ENCODE measurements around the gene TET1.
"Not testable (repeated sequence)": the region's sequence is repeated elsewhere in the genome, so short reads cannot be mapped to it uniquely, and the experiment has no call there.

The TET1 gene

GRCh38 chr10:68560186-68560942 lies at the start of gene TET1:
TET1 (plus strand) TSS chr10:68560337; CDS start chr10:68572339, 12,002 bp downstream.
- Histone ChIP-seq H3K79me2 (peaks cover 4% of the 10 kb centered on the region), H3K27ac (no peak within 1 kb of the TSS), H3K9me3 (ENCODE audit: control insufficient read depth, low read length) (no peaks in the 10 kb centered on the region), H3K36me3 (ENCODE audit: control insufficient read depth, insufficient read depth, low read length) (no peaks in the 10 kb centered on the region), H2AFZ (peak within 1 kb of the TSS; percentile 96), H3K4me3 (ENCODE audit: low read depth, low read length) (peak within 1 kb of the TSS; percentile 74), H3K27me3 (ENCODE audit: control insufficient read depth, insufficient read depth, low read length) (no peaks in the 10 kb centered on the region), H3K9ac (peak within 1 kb of the TSS; percentile 1), H3K4me2 (ENCODE audit: low read length) (peak within 1 kb of the TSS; percentile 80), H3K4me1 (no peaks in the 10 kb centered on the region)
- no peak for TF ChIP-seq CTCF (IDR thresholded peaks at IDR 0.05)

DNA sequence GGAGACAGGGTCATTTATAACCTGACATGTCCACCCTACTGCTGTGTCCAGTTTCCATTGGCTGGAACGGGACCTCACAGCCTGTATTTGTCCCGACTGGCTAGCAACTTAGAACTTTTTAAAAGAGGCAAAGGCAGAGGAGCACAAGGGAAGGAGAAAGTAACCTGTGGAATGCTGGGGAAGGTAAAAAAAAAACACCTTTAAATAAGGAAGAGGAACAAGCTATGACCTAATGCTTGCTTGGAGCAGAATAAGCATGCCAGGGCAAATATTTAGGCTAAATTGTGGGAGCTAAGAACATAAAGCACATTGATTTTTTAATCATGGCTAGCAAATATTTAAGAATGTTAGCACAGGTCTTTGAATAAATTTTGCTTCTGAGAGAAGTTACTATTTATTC lies 43.9 kb upstream of the TET1 start:
- H3K27ac ChIP-seq; H3K36me3 ChIP-seq (ENCODE audit: control insufficient read depth, insufficient read depth, low read length); H3K4me3 ChIP-seq (ENCODE audit: low read depth, low read length); H3K27me3 ChIP-seq (ENCODE audit: control insufficient read depth, insufficient read depth, low read length); H3K4me2 ChIP-seq (ENCODE audit: low read length); H3K4me1 ChIP-seq; H3K79me2 ChIP-seq; H3K9me3 ChIP-seq (ENCODE audit: control insufficient read depth, low read length); H2AFZ ChIP-seq; H3K9ac ChIP-seq: not testable (repeated sequence)

DNA sequence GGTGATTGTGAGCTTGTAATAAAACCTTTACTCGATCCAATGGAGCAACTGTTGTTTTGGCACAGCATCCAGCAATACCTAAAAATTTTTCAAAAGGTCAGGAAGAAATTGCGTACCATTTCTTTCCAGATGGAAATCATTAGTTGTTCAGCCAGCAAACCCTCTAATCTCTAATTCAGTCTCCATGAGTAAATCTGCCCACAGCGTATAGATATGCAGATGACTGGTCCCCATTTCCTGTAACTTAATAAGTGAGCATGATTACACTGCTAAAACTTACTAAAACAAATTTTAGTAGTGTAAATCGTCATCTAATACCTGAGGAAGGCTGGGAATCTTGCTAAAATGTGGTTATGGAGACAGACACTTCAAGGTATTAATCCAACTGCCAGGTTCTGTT lies 43.4 kb upstream of the TET1 start:
- H2AFZ ChIP-seq: no peak overlapping the region
- no peak overlapping the region for H3K4me3 ChIP-seq (ENCODE audit: low read depth, low read length)
- H3K4me2 ChIP-seq (ENCODE audit: low read length): no peak overlapping the region
- no peaks in the 10 kb centered on the region for H3K36me3 ChIP-seq (ENCODE audit: control insufficient read depth, insufficient read depth, low read length)
- H3K79me2 ChIP-seq: no peaks in the 10 kb centered on the region
- no peak overlapping the region for H3K27ac ChIP-seq
- TF ChIP-seq CTCF (IDR thresholded peaks at IDR 0.05): no peak
- no peaks in the 10 kb centered on the region for H3K27me3 ChIP-seq (ENCODE audit: control insufficient read depth, insufficient read depth, low read length)
- no peaks in the 10 kb centered on the region for H3K9me3 ChIP-seq (ENCODE audit: control insufficient read depth, low read length)
- no peak overlapping the region for H3K9ac ChIP-seq
- no peaks in the 10 kb centered on the region for H3K4me1 ChIP-seq

GRCh38 chr10:68517188-68517587 lies 42.9 kb upstream of the TET1 start:
- Histone ChIP-seq H3K4me1 (no peaks in the 10 kb centered on the region), H2AFZ (no peak overlapping the region), H3K79me2 (no peaks in the 10 kb centered on the region), H3K4me2 (ENCODE audit: low read length) (no peak overlapping the region), H3K36me3 (ENCODE audit: control insufficient read depth, insufficient read depth, low read length) (no peaks in the 10 kb centered on the region), H3K9me3 (ENCODE audit: control insufficient read depth, low read length) (no peaks in the 10 kb centered on the region), H3K27me3 (ENCODE audit: control insufficient read depth, insufficient read depth, low read length) (no peaks in the 10 kb centered on the region), H3K9ac (no peak overlapping the region), H3K27ac (no peak overlapping the region), H3K4me3 (ENCODE audit: low read depth, low read length) (no peak overlapping the region)
- TF ChIP-seq CTCF (IDR thresholded peaks at IDR 0.05): no peak

- H3K9ac ChIP-seq; H3K4me2 ChIP-seq (ENCODE audit: low read length); H3K4me1 ChIP-seq; H3K27me3 ChIP-seq (ENCODE audit: control insufficient read depth, insufficient read depth, low read length); H3K9me3 ChIP-seq (ENCODE audit: control insufficient read depth, low read length); H3K4me3 ChIP-seq (ENCODE audit: low read depth, low read length); H3K36me3 ChIP-seq (ENCODE audit: control insufficient read depth, insufficient read depth, low read length); H3K27ac ChIP-seq; H2AFZ ChIP-seq; H3K79me2 ChIP-seq: not testable (repeated sequence)
These were observed 41.5 kb upstream of the TET1 start for GRCh38 chr10:68518609-68519008.

DNA sequence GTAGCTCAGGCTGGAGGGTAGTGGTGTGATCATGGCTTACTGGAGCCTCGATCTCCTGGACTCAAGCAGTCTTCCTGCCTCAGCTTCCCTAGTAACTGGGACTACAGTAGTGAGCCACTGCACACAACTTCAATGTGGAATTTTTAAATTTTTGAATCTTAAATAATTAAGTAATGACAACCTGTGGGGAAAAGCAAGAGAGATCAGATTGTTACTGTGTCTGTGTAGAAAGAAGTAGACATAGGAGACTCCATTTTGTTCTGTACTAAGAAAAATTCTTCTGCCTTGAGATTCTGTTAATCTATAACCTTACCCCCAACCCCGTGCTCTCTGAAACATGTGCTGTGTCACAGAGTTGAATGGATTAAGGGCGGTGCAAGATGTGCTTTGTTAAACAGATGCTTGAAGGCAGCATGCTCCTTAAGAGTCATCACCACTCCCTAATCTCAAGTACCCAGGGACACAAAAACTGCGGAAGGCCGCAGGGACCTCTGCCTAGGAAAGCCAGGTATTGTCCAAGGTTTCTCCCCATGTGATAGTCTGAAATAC lies 34.6 kb upstream of the TET1 start:
- H3K9ac ChIP-seq; H3K4me2 ChIP-seq (ENCODE audit: low read length); H3K9me3 ChIP-seq (ENCODE audit: control insufficient read depth, low read length); H3K27me3 ChIP-seq (ENCODE audit: control insufficient read depth, insufficient read depth, low read length); H3K4me1 ChIP-seq; H2AFZ ChIP-seq; H3K4me3 ChIP-seq (ENCODE audit: low read depth, low read length); H3K79me2 ChIP-seq; H3K27ac ChIP-seq; H3K36me3 ChIP-seq (ENCODE audit: control insufficient read depth, insufficient read depth, low read length): not testable (repeated sequence)
